ENCODE data around the gene ALG11. TPM values are rescaled to one million over a fixed set of nuclear protein-coding genes. Genes with fewer than 3 reads are reported as not detected.

The ALG11 gene
- total and polyA plus RNA-seq, 2 experiments from 2014 or later, result 36.9 to 40.1 TPM

DNA sequence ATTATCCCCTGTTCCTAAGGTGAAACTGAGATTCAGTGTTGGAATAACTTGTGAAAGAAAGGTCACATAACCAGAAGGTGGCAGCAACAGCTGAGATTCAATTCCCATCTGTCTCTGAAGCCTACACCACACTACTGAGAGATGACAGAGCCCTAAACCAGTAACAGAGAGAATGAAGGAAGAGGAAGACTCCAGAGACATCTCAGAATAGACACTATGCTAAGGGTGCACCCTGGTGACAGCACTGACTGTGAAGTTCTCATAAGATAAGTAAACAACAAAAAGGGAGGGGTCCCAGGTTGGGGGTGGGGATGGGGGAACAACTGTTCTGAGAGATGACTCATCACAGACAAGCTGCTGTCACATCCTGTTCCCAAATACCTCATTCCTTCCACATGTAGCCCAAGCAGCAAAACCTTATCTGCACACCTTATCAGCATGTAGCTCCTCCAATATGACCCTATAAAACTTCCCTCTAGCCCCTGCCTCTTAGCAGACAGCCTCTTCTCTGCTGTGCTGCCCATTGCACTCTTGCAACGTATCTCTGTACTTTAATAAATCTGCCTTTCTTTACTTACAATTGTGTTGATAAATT, 58.8 kb downstream of the ALG11 start (continued):
- TF ChIP-seq, protein P1, sequence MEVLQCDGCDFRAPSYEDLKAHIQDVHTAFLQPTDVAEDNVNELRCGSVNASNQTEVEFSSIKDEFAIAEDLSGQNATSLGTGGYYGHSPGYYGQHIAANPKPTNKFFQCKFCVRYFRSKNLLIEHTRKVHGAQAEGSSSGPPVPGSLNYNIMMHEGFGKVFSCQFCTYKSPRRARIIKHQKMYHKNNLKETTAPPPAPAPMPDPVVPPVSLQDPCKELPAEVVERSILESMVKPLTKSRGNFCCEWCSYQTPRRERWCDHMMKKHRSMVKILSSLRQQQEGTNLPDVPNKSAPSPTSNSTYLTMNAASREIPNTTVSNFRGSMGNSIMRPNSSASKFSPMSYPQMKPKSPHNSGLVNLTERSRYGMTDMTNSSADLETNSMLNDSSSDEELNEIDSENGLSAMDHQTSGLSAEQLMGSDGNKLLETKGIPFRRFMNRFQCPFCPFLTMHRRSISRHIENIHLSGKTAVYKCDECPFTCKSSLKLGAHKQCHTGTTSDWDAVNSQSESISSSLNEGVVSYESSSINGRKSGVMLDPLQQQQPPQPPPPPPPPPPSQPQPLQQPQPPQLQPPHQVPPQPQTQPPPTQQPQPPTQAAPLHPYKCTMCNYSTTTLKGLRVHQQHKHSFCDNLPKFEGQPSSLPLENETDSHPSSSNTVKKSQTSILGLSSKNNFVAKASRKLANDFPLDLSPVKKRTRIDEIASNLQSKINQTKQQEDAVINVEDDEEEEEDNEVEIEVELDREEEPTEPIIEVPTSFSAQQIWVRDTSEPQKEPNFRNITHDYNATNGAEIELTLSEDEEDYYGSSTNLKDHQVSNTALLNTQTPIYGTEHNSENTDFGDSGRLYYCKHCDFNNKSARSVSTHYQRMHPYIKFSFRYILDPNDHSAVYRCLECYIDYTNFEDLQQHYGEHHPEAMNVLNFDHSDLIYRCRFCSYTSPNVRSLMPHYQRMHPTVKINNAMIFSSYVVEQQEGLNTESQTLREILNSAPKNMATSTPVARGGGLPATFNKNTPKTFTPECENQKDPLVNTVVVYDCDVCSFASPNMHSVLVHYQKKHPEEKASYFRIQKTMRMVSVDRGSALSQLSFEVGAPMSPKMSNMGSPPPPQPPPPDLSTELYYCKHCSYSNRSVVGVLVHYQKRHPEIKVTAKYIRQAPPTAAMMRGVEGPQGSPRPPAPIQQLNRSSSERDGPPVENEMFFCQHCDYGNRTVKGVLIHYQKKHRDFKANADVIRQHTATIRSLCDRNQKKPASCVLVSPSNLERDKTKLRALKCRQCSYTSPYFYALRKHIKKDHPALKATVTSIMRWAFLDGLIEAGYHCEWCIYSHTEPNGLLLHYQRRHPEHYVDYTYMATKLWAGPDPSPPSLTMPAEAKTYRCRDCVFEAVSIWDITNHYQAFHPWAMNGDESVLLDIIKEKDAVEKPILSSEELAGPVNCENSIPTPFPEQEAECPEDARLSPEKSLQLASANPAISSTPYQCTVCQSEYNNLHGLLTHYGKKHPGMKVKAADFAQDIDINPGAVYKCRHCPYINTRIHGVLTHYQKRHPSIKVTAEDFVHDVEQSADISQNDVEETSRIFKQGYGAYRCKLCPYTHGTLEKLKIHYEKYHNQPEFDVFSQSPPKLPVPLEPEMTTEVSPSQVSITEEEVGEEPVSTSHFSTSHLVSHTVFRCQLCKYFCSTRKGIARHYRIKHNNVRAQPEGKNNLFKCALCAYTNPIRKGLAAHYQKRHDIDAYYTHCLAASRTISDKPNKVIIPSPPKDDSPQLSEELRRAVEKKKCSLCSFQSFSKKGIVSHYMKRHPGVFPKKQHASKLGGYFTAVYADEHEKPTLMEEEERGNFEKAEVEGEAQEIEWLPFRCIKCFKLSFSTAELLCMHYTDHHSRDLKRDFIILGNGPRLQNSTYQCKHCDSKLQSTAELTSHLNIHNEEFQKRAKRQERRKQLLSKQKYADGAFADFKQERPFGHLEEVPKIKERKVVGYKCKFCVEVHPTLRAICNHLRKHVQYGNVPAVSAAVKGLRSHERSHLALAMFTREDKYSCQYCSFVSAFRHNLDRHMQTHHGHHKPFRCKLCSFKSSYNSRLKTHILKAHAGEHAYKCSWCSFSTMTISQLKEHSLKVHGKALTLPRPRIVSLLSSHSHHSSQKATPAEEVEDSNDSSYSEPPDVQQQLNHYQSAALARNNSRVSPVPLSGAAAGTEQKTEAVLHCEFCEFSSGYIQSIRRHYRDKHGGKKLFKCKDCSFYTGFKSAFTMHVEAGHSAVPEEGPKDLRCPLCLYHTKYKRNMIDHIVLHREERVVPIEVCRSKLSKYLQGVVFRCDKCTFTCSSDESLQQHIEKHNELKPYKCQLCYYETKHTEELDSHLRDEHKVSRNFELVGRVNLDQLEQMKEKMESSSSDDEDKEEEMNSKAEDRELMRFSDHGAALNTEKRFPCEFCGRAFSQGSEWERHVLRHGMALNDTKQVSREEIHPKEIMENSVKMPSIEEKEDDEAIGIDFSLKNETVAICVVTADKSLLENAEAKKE (CRISPR knock-in tag; IDR thresholded peaks at IDR 0.05), result no peak
- TF ChIP-seq EZH2 (IDR thresholded peaks at IDR 0.05; ENCODE audit: low read depth, unreplicated experiment), result no peak
- TF ChIP-seq, protein P2, sequence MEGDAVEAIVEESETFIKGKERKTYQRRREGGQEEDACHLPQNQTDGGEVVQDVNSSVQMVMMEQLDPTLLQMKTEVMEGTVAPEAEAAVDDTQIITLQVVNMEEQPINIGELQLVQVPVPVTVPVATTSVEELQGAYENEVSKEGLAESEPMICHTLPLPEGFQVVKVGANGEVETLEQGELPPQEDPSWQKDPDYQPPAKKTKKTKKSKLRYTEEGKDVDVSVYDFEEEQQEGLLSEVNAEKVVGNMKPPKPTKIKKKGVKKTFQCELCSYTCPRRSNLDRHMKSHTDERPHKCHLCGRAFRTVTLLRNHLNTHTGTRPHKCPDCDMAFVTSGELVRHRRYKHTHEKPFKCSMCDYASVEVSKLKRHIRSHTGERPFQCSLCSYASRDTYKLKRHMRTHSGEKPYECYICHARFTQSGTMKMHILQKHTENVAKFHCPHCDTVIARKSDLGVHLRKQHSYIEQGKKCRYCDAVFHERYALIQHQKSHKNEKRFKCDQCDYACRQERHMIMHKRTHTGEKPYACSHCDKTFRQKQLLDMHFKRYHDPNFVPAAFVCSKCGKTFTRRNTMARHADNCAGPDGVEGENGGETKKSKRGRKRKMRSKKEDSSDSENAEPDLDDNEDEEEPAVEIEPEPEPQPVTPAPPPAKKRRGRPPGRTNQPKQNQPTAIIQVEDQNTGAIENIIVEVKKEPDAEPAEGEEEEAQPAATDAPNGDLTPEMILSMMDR (conservative IDR thresholded peaks at IDR 0.05; ENCODE audit: low read depth in 2 of 2), result peak in 1 of 2 experiments; percentile 17; a peak in 1 of 4 replicates
- no peak for TF ChIP-seq POLR2AphosphoS5 (IDR thresholded peaks at IDR 0.05; ENCODE audit: low read depth)

Other genes with a start within 250 kb of the ALG11 start
- gene DHRS12, start 208.2 kb upstream of the ALG11 start, total RNA-seq (2014; rRNA removed; shearing (Covaris generic)), result 4.3 and 4.6 TPM in 2 replicates
- 8.9 and 12.2 TPM in 2 replicates for gene DHRS12, start 208.2 kb upstream of the ALG11 start, polyA plus RNA-seq (2016; fragmentation: Nextera tagmentation; extraction: Ambion mirVana)
- 0.35 and 0.76 TPM in 2 replicates for gene TMEM272, start 167.2 kb upstream of the ALG11 start, total RNA-seq (2014; rRNA removed; shearing (Covaris generic))
- 0.05 and 0.11 TPM in 2 replicates for gene TMEM272, start 167.2 kb upstream of the ALG11 start, polyA plus RNA-seq (2016; fragmentation: Nextera tagmentation; extraction: Ambion mirVana)
- gene CCDC70, start 150.4 kb upstream of the ALG11 start, total RNA-seq (2014; rRNA removed; shearing (Covaris generic)), result not detected in 2 replicates
- not detected in 2 replicates for gene CCDC70, start 150.4 kb upstream of the ALG11 start, polyA plus RNA-seq (2016; fragmentation: Nextera tagmentation; extraction: Ambion mirVana)
- gene ATP7B, start 948 bp upstream of the ALG11 start, total RNA-seq (2014; rRNA removed; shearing (Covaris generic)), result 7.7 and 12.8 TPM in 2 replicates
- 2.2 and 2.6 TPM in 2 replicates for gene ATP7B, start 948 bp upstream of the ALG11 start, polyA plus RNA-seq (2016; fragmentation: Nextera tagmentation; extraction: Ambion mirVana)
- 22.9 and 25.9 TPM in 2 replicates for gene UTP14C, start 12.3 kb downstream of the ALG11 start, total RNA-seq (2014; rRNA removed; shearing (Covaris generic))
- gene UTP14C, start 12.3 kb downstream of the ALG11 start, polyA plus RNA-seq (2016; fragmentation: Nextera tagmentation; extraction: Ambion mirVana), result 9.1 and 11.4 TPM in 2 replicates
- gene NEK5, start 116.7 kb downstream of the ALG11 start, total RNA-seq (2014; rRNA removed; shearing (Covaris generic)), result 0.16 and 0.73 TPM in 2 replicates
- 0.64 and 1.3 TPM in 2 replicates for gene NEK5, start 116.7 kb downstream of the ALG11 start, polyA plus RNA-seq (2016; fragmentation: Nextera tagmentation; extraction: Ambion mirVana)
- gene NEK3, start 147.2 kb downstream of the ALG11 start, total RNA-seq (2014; rRNA removed; shearing (Covaris generic)), result 26.6 and 26.7 TPM in 2 replicates
- gene NEK3, start 147.2 kb downstream of the ALG11 start, polyA plus RNA-seq (2016; fragmentation: Nextera tagmentation; extraction: Ambion mirVana), result 26.8 and 27.9 TPM in 2 replicates